Muscle of back (tissue), 13 donors: Measurements from ENCODE around the gene JTB. TPM values are rescaled to one million over a fixed set of nuclear protein-coding genes. Genes with fewer than 3 reads are reported as not detected.
"Not testable (repeated sequence)": the region's sequence is repeated elsewhere in the genome, so short reads cannot be mapped to it uniquely, and the experiment has no call there.

Experiments used
- DNase-seq, 3 donors: peaks; one replicate each; pipeline versions ENCODE4 v3.0.0 to v3.0.0-alpha.2; 2013
- long read RNA-seq, 9 donors: transcript quantifications; one replicate each; lab custom pipeline, GENCODE V29; 2026
- polyA plus RNA-seq, 10 donors: library from polyadenylated mRNA; unstranded; fragments of 120-200 nt; gene quantifications; one replicate each; pipeline ENCODE4 v1.2.1, GENCODE V29; 2013; ENCODE audit not compliant: insufficient read length in 10 of 10

Gene JTB
- polyA plus RNA-seq: 10 to 100 TPM; 66.7 to 93.8 (median 77.3) TPM
- long read RNA-seq, donor 1, transcript JTB-201 (5 exons, 1,287 nt): major isoform, 41 of 43 reads
- long read RNA-seq, donor 1, partial matches to known transcripts: 0 of 43 reads
- long read RNA-seq, donor 1, other reads (novel, unspliced or antisense): 0 of 43 reads
- long read RNA-seq, donor 2, transcript JTB-201 (5 exons, 1,287 nt): major isoform, 28 of 33 reads
- long read RNA-seq, donor 2, partial matches to known transcripts: 5 of 33 reads
- long read RNA-seq, donor 2, other reads (novel, unspliced or antisense): 0 of 33 reads
- long read RNA-seq, donor 3: 0 reads
- long read RNA-seq, donor 4, transcript JTB-201 (5 exons, 1,287 nt): major isoform, 26 of 33 reads
- long read RNA-seq, donor 4, partial matches to known transcripts: 5 of 33 reads
- long read RNA-seq, donor 4, other reads (novel, unspliced or antisense): 0 of 33 reads
- long read RNA-seq, donor 5, transcript JTB-201 (5 exons, 1,287 nt): major isoform, 35 of 36 reads
- long read RNA-seq, donor 5, partial matches to known transcripts: 0 of 36 reads
- long read RNA-seq, donor 5, other reads (novel, unspliced or antisense): 0 of 36 reads
- long read RNA-seq, donor 6, transcript JTB-201 (5 exons, 1,287 nt): major isoform, 40 of 40 reads
- long read RNA-seq, donor 6, partial matches to known transcripts: 0 of 40 reads
- long read RNA-seq, donor 6, other reads (novel, unspliced or antisense): 0 of 40 reads
- long read RNA-seq, donor 7, transcript JTB-201 (5 exons, 1,287 nt): major isoform, 32 of 39 reads
- long read RNA-seq, donor 7, partial matches to known transcripts: 6 of 39 reads
- long read RNA-seq, donor 7, other reads (novel, unspliced or antisense): 0 of 39 reads
- long read RNA-seq, donor 8, transcript JTB-201 (5 exons, 1,287 nt): major isoform, 23 of 24 reads
- long read RNA-seq, donor 8, partial matches to known transcripts: 0 of 24 reads
- long read RNA-seq, donor 8, other reads (novel, unspliced or antisense): 0 of 24 reads
- long read RNA-seq, donor 9, partial matches to known transcripts: 0 of 4 reads
- long read RNA-seq, donor 9, other reads (novel, unspliced or antisense): 0 of 4 reads

DNA sequence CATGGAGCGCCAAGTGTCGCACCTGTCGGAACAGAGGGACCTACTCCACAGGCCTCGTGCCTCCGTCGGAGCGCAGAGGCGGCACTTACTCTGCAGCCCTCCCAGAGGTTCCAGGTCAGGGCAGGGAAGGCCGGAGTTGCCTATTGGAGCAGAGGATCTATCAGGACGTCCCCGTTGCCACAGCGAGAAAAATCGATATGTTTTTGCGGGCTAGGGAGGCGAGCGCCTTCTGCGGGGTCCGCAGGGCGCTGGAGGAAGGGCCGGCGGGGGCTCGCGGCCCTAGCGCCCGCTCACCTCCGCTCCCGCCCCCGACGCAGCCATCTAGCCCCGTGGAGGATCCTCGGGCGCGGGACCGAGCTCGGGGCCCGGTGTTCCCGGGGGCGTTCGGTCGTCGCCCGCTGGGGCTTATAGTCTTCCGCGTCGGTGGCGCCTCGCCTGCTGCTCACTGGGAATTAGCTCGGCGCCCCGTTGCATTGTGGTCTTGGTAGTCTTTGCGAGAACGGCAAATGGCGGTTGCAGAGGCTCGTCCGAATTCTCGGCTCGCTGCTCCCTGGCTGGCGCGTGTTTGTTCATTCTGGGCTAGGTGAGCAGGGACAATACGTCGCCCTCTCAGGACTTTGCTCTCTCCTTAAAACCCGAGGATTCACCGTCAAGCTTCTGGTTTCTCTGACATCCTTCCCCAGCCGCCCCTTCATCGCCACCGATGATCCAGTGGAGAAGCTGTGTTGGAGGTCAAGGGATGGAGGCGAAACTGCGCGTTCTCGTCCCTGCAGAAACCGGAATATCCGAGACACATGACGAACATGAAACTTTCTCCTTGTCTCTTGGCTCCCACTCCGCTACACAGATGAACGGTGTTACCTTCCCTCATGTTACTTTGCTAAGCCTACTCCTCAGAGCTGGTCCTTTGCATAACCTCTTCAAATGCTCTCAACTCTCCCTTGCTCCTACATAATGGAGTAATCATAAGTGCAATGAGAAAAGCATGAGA, at the start of gene JTB:
Gene JTB, minus strand, starts transcription at position 425 of the 991 bp plus-strand sequence. Its CDS starts 422 bp downstream, at position 3.
- DNase-seq: peak; percentile 84 to 96 (median 85)

DNA sequence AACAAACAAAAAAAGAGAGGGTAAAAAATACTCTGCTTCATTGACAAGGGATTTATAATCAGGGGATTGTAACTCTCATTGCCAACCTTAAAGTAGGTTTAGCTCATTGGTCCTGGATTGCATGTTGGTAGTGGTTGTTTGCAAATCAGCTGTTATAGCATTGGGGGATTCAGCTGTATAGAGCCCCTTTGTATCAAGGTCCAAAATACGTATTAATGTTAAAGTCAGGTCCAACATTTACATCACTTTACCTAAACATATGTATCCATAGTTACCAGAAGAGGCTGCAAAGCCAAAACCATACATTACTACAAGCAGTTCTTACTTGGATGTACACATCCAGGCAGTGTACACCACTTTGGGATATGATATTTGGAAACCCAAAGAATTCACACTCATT, 42.5 kb upstream of the JTB start:
- DNase-seq: no peak

DNA sequence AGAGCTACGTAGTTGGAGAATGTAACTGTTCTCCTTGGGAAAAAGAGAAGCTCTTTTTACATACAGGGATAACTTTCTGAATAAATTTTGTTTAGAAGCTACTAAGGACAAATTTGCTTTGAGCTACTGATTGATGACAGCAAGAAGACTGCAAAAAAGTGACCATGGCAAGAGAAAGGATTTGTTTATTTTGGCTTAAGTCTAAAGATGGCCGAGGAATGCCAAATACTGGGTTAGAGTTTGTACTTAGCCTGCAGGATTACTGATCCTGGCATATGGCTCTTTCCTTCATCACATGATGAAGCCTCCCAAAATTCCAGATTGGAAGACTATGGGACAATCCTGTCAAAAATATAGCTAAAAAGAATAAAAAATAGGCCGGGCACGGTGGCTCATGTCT, 41.8 kb upstream of the JTB start:
- DNase-seq: no peak

DNA sequence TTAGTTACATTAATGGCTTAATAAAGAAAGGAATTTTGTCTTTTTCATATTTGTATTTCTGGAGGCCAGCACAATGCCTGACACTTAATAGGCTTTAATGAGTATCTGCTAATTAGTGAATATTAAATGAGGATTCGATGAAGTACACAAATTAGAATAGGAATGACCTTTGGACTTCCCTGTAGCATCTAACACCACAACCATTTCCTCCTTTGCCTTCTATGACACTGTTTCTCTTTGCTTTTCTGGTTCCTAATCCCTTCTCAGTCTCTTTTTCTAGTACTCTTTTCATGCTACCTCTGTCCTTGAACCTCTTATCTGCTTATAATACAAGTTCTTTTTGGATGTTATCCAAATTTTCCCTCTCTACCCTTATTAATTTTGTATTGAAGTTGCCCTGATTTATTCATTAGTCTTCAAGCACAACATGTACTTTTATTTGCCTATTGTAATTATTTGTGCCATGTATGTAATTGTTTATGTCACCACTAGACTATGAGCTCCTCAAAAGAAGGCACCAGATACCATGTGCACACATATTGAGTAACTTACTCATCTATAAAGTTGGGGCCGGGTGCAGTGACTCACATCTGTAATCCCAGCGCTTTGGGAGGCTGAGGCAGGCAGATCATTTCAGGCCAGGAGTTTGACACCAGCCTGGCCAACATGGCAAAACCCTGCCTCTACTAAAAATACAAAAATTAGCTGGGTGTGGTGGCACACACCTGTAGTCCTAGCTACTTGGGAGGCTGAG, 36.9 kb upstream of the JTB start:
- no peak for DNase-seq

DNA sequence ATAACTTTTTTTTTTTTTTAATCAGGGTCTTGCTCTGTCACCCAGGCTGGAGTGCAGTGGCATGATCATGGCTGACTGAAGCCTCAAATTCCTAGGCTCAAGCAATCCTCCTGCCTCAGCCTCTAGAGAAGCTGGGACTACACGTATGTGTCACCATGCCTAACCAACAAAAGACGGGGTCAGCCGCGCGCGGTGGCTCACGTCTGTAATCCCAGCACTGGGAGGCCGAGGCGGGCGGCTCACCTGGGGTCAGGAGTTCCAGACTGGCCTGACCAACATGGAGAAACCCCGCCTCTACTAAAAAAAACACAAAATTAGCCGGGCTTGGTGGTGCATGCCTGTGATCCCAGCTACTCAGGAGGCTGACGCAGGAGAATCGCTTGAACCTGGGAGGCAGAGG, 35.1 kb upstream of the JTB start:
- DNase-seq: not testable (repeated sequence)

DNA sequence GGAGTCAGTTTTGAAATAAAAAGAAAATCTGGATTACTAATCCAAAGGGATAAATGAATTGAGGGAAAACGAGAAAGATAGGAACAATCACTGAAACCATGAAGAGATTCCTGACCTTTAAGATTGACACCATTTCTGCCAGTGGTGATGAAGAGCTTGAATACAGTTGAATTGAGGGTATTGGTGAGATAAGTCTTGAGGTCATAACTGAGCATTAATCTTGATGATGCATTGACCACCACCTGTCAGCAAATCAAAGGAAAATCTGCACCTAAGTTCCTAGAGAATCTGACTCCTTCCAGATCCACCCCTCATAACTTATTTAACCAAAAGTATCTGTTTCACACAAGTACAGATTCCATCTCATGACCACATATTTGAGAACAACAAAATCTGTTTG, 34.7 kb upstream of the JTB start:
- DNase-seq: no peak

DNA sequence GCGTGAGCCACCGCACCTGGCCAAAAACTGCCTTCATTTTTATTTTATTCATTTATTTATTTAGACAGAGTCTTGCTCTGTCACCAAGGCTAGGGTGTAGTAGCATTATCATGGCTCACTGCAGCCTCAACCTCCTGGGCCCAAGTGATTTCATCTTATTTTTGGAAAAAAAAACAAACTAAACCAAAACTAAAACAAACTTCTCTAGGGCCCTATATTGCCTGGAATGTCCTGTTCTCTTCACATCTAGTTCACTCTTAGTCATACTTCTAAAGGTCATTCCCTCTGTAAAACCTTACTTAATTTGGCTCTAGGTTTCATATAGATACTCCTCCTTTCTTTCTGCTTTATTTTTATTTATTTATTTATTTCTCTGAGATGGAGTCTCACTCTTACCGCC, 28.7 kb upstream of the JTB start:
- DNase-seq: no peak

DNA sequence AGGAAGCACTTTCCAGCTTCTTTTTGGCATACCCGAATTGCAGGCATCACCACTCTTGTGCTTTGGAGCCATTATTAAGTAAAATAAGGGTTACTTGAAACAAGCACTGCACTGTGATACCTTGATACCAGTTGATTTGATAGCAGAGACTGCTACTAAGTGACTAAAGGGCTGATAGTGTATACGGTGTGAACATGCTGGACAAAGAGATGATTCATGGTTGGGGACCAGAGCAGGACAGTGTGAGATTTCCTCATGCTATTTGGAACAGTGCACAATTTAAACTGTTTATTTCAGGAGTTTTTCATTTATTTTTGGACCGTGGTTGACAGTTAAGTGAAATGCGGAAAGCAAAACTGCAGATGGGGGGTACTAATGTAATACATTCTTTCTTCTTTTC, 22.9 kb upstream of the JTB start:
- no peak for DNase-seq

DNA sequence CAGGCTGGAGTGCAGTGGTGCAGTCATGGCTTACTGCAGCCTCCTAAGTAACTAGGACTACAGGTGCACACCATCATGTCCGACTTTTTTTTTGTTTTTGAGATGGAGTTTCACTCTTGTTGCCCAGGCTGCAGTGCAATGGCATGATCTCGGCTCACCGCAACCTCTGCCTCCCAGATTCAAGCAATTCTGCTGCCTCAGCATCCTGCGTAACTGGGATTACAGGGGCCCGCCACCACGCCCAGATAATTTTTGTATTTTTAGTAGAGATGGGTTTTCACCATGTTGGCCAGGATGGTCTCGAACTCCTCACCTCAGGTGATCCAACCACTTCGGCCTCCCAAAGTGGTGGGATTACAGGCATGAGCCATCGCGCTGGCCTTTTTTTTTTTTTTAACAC, 19.4 kb upstream of the JTB start:
- DNase-seq: not testable (repeated sequence)

DNA sequence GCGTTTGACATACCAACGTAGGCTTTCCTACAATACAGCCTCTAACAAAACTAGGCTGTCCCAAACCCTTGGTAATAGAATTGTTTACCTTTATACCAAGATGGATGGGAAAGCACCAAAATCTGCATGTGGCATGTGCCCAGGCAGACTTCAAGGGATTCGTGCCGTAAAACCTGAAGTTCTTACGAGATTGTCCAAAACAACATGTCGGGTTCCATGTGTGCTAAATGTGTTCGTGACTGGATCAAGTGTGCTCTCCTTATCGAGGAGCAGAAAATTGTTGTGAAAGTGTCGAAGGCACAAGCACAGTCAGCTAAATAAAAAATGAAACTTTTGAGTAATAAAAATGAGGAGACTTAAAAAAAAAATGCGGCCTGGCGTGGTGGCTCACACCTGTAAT, 18.2 kb upstream of the JTB start:
- no peak for DNase-seq

DNA sequence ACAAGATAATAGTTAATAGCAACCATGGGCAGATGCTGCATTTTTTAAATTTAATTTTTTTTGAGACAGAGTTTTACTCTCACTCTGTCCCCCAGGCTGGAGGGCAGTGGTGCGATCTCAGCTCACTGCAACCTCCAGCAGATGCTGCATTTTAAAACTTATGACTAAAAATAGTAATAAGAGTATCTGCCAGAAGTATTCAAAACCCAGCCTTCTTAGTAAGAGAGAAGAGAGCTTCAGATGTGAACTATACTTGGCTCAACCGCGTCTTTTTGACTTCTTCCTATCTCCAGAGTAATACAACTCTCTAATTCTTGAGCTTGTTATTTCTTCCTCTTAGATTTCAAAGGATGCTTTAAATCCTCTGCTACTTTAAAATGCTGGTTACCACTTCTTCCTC, 17.7 kb upstream of the JTB start:
- no peak for DNase-seq

DNA sequence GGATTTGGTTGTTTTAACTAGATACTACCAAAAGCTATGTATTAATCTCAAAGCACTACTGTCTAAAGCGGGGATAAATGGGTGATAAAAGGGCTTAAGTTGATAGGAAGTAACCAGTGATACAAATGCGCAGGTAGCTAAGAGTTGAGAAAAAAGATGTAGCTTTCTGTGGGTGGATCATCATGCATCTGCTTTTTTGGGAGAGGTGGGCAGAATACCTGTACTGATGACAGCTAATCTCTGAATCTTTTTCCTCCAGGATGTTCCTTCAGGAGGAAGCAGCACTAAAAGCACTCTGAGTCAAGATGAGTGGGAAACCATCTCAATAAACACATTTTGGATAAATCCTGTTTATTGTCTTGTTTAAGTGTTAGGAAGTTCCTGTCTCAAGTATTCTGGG, 14.3 kb upstream of the JTB start:
- DNase-seq: no peak

DNA sequence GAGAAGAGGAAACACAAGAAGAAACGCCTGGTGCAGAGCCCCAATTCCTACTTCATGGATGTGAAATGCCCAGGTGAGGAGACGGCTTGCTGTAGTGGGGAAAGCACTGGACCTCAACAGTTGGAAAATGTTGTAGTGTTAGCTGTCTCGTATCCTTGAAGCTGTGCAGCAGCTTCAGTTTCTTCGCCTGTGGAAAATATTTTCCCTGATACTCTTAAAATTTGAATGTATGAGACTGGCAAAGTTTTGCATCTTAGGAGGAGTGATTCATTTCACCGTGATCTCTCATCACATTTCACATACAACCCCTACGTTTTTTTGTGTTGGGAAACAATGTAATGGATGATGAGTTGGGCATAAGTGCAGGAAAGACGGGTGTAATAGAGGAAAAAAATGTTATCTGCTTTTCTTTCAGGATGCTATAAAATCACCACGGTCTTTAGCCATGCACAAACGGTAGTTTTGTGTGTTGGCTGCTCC, 13.7 kb upstream of the JTB start:
- no peak for DNase-seq

DNA sequence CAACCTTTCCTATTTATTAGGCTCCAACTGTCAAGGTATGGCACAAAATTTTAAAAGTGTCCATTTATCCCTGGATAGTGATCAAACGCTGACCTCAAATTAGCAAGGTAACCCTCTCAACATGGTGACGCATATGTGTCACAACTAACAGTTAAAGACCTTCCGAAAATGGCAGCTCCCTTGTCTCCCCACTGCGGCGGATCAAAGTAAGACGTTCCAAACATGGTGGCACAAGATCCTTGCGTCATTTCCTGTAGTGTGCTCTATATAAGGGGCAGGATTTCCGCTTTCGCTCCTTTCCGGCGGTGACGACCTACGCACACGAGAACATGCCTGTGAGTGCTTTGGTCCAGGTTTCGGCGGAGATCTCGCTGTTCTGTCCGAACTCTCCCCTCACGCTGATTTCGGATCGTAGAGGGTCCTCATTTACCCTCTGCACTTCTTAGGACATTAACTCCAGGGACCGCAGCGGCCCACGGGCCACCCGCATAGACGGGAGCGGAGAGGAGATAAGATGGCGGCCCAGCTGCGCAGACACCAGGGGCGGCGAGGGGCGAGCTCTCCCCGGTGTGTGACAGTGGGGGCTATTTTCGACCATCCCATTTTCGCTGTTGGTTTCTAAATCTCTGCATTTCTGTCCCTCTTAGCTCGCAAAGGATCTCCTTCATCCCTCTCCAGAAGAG, 13.1 kb upstream of the JTB start, which contains the start of gene RPS27:
Gene RPS27, plus strand, starts transcription at position 295 of the 683 bp plus-strand sequence. Its CDS starts 35 bp downstream, at position 330.
- DNase-seq: peak; percentile 97 to 99 (median 98)

DNA sequence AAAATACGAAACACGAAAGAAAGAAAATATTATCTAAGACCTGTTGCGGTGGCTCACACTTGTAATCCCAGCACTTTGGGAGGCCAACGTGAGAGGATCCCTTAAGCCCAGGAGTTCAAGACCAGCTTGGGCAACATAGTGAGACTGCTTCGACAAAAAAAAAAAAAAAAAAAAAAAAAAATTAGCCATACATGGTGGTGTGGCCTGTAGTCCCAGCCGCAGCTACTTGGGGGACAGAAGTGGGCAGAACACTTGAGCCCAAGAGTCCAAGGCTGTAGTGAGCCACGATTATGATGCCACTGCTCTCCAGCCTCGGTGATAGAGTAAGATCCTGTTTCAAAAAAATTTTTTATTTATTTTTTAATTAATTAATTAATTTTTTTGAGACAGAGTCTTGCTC, 10.1 kb upstream of the JTB start:
- DNase-seq: no peak

DNA sequence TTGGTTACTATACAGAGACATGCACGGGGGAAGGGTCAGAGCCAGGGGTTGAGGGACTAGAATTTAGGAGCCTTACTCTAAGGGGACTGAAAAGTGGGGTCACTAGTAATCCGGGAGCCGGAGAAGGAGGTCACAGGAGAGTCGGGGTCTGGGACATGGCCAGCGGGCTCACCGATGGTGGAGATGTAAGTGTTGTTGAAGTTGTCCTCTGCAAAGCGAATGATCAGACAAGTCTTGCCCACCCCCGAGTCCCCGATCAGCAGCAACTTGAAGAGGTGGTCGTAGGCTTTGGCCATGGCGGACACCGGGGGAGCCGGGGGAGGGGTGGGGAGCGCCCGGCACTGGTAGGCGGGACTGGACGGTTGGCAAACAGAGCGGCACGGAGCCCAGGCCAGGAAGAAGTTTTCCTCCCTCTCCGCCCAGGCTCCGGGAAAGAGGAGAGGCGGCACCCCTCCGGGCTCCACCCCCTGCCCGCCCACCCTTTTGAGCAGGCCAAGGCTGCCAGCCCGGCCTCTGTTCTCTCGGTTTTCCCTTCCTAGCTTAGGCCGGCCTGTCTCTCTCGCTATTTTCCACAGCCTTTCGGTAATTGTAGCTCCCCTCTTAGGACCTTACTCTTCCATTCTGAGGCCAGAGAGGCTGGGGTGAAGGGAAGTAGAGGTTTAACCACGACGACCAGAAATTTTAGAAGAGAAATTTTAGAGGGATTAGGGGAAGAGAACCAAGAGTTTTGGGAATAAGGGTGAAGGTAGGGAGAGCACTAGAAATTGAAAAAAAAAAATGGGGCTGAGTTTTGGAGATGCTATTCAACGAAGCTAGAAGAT, 8.7 kb upstream of the JTB start, which contains the start of gene RAB13:
Gene RAB13, minus strand, starts transcription at position 399 of the 821 bp plus-strand sequence. Its CDS starts 103 bp downstream, at position 296.
- DNase-seq: peak; percentile 83 to 92 (median 86)

DNA sequence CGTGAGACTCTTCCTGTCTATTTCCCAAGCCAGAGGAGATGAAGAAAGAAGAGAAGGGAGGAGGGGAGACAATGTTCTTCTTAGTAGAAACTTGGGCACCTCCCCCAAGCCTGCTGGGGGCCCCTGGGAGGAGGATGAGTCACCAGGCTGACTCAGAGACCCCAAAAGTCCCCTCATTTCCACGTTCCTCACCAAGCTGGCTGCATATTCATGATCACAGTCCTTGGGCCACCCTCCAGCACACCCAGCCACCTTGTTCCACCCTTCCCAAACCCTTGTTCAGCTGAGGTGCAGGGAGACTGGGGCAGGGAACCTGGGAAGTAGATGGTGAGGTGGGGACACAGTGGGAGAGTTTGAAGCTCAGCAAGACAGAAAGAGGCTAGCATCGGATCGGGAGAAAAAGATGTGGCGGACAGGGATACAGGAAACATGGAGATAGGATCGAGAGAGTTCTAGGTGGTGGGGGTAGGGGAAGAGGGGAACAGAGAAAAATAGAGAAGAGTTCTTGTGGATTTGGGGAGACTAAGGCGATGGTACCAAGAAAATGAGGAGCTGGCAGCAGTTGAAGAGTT, 8.0 kb upstream of the JTB start:
- DNase-seq: peak in 2 of 3 donors; percentile 62 to 69
